Dedifferentiated amniotic fluid mesenchymal stem cell (primary cell): ENCODE measurements around the gene NBPF4.
"Not testable (repeated sequence)": the region's sequence is repeated elsewhere in the genome, so short reads cannot be mapped to it uniquely, and the experiment has no call there.

Experiments used
- DNase-seq: peaks from one replicate; pipeline ENCODE4 v3.0.0-alpha.2; 2016; ENCODE audit errors: extremely low spot score

NBPF4 gene

DNA sequence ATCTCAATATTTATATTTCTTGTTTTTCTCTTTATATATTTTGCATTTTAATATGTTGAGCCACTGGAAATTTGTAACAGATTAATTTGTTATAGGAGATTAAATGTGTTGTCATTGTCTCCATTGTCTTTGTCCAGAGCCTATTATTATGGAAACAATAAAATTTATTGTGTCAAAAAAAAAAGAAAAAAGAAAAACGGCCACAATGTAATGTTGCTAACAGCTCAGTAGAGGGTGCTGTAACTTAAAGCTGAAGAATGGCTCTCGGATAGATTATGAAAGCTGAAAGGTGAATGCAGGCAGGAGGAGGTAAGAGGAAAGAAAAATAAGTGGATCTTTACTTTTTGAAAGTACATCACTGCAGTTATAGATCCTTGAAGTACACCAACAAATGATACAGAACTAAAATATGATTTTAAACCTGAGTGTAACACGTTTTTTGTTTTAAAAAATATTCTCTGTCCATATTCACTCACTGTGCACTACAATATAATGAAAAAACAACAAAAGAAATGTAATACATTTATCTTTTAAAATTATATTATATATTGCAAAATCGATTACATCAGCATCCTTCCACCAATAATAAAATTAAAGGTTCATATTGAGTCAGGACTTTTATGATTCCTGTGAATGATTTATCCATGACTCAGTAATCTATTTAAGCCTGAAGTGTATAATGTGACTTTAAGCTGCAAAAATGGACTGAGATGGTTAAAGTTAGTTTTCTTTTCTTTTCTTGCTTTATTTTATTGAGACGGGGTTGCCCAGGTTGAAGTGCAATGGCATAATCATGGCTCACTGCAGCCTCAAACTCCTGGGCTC is 29.0 kb downstream of the NBPF4 start:
- DNase-seq: not testable (repeated sequence)

DNA sequence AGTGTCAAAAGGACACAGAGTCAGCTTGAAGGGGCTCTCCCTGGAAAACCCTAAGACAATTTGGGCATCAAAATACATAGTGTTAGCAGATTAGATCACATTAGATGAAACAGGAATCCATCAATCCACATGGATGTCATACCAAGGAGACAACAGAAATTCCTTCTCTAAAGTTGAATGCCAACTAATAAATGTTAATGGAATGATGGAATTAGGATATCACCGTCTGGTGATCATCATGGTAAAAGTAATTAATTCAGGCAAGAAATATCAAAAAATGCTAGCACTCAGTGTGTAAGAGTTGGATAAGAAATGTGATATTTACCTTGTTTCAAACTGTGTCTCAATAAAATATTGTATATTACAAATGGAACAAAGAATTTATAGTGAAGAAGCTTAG is 32.9 kb downstream of the NBPF4 start:
- DNase-seq: no peak

DNA sequence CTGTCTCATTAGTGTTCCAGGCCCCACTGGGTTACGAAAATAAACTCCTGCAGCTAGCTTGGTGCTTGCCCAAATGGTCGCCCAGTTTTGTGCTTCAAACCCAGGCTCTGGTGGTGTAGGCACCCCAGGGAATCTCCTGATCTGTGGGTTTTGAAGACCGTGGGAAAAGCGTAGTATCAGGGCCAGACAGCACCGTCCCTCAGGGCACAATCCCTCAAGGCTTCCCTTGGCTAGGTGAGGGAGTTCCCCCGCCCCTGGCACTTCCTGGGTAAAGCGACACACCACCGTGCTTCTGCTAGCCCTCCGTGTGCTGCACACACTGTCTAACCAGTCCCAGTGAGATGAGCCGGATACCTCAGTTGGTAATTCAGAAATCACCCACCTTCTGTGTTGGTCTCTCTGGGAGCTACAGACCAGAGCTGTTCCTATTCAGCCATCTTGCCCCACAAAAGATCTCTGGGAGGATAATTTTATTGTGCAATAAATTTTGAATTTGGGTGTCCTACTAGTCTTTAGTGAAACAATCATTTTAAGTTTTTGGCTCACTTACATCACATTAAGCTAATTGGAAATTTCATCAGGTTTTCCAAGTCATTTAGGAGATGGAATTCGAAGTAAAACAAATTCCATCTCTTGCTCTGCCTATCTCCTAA is 34.3 kb downstream of the NBPF4 start:
- DNase-seq: no peak

DNA sequence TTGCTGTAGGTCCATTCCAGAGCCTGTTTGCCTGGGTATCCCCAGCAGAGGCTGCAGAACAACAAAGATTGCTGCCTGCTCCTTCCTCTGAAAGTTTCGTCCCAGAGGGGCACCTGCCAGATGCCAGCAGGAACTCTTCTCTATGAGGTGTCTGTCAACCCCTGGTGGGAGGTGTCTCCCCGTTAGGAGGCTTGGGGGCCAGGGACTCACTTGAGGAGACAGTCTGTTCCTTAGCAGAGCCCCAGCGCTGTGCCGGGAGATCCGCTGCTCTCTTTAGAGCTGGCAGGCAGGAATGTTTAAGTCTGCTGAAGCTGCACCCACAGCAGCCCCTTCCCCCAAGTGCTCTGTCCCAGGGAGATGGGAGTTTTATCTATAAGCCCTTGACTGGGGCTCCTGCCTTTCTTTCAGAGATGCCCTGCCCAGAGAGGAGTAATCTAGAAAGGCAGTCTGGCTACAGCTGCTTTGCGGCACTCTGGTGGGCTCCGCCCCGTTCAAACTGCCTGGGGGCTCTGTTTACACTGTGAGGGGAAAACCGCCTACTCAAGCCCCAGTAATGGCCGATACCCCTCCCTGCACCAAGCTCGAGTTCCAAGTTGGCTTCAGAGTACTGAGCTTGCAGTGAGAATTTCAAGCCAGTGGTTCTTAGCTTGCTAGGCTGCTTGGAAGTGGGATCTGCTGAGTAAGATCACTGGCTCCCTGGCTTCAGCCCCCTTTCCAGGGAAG is 35.0 kb downstream of the NBPF4 start:
- no peak for DNase-seq

DNA sequence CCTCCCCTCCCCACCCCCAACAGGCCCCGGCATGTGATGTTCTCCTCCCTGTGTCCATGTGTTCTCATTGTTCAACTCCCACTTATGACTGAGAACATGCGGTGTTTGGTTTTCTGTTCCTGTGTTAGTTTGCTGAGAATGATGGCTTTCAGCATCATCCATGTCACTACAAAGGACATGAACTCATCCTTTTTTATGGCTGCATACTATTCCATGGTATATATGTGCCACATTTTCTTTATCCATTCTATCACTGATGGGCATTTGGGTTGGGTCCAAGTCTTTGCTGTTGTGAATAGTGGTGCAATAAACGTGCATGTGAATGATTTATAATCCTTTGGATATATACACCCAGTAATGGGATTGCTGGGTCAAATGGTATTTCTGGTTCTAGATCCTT is 40.3 kb downstream of the NBPF4 start:
- DNase-seq: not testable (repeated sequence)

DNA sequence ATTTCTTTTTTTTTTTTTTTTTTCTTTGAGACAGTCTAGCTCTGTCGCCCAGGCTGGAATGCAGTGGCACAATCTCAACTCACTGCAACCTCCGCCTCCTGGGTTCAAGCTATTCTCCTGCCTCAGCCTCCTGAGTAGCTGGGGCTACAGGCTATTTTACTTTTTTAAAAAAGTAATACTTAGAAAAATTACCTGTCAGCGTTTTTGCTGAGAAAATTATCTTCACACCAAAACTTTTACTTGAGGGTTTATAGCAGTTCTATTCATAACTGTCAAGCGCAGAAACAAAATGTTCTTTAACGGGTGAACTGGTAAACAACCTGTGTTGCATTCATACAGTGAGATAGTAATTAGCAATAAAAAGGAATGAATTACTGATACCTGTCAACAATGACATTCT is 42.2 kb downstream of the NBPF4 start:
- DNase-seq: no peak

DNA sequence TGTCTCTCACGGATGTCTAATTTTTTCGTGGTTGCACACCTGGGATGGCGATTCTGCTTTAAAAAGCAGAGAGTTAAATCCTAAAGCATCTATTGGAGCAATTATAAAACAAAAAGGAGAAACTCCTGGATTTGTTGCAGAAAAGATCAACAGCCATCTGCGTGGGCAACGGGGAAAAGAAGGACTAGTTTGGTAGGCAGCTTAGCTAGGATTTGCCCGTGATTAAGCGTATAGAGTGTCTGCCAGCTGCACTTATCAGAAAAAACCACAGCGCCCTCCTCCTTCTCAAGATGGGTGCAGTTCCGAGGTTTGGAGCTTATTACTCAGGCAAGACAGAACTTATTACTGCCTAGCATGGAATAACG is 43.2 kb downstream of the NBPF4 start:
- DNase-seq: peak; percentile 68

DNA sequence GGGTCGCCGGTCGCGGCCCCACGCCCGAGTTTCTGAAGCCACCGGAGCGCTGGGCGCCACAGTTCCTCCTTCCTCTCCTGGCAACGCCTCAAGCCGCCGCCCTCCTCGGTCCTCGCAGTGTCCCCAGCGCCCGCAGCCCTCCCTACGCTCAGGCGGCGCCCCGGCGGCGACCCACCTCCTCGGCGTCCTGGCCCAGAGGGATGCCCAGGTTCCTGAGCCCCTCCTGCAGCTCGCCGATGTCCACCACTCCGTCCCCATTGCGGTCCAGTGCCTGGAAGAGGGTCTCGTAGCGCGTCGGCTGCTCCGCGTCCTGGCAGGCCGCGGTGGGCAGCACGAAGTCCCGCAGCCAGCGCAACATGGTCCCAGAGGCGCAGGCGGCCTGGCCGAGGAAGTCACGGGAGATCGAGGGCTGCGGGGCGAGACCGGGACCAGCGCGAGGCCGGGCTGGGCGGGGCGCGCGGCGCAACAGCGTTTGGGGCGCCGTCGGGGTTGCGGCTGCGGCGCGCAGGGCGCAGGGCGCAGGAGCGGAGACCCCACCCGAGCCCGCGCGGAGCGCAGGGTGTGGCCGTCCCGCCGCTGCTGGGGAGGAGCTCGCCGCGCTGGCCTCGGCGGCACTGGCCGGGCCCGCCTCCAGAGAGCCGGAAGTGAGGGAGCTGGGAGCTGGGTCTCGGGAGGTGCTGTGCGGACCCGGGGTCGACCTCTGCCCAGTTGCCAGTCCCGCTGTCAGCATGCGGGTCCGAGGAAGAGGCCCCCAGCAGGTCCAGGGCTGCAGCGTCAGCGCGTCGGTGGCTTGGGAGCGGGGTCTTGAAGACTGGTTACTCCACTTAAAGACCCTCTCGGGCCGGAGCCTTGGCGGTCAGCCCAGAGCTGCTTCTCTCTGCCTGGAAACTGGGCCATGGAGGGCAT is 43.8 kb downstream of the NBPF4 start, which contains the start of gene SLC25A24:
SLC25A24 (minus strand) TSS at position 563 of the 906 bp plus-strand sequence; CDS start at position 358, 205 bp downstream.
- DNase-seq: peak; percentile 67

DNA sequence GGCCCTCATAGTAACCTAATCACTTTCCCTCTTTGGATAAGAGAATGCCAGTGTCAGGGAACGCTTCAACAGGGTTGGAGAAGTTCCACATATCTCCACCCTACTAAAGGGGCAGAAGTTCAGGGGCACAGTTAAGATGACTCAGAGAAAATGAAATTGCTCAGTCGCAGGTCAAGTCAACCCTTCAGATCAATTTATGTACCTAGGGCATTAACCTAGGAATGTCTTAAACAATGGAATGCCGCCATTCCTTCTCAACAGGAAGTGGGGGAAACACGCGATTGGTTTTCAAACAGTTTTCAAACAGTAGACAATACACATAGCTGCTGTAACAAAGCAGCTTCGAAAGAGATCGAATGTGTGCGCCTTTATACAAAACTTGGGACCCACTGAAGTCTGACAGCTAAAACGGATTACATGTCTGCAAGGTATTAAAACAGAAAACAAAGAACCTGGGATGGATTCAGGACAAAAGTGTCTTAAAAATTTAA is 44.6 kb downstream of the NBPF4 start:
- DNase-seq: peak; percentile 40

DNA sequence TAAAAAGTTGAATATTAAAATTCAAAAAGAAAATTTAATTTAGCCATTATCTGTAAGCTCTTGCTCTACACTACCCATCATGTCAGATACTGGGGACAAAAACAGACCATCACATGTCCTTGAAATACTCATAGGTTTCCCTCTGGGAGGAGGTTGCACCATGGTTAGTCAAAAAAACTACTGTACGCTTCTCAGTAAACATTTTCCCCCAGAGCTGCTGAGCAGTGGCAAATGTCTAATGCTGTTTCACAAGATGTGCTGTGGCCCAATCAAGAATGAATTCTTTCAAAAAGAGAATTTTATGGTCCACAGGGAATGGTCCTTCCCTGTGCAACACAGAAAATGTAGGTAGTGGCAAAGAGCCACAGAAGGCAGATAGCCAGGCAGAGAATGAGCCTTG is 49.8 kb downstream of the NBPF4 start:
- no peak for DNase-seq

DNA sequence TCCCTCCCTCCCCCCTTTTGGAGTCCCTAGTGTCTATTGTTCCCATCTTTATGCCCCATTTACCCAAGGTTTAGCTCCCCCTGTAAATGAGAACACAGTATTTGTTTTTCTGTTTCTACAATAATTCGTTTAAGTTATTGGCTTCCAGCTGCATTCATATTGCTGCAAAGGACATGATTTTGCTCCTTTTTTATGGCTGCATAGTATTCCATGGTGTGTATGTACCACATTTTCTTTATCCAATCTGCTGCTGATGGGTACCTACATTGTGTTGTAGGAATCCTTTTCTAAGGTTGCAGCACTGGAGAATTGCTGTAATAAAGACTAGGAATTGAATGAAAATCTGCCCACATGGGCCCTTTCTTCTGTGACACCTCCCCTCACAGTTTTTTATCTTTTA is 50.5 kb downstream of the NBPF4 start:
- no peak for DNase-seq

DNA sequence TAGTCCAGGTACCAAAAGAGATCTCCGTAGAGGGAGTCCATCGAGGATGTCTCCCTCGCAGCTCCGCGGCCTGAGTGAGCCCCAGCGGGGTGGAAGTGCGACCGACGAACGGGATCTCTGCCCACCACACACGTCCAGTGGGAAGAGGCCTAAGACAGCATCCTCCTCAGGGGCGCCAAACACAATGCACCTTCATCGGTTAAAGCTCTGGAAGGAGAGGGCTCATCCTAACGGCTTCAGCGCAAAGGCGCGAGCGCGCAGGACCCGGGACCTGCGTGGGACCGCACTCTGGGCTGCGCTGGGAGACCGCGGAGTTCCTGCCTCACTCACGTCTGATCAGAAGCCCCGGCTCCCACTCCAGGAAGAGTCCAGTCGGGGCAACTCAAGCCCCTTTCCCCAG is 51.3 kb downstream of the NBPF4 start:
- DNase-seq: no peak

DNA sequence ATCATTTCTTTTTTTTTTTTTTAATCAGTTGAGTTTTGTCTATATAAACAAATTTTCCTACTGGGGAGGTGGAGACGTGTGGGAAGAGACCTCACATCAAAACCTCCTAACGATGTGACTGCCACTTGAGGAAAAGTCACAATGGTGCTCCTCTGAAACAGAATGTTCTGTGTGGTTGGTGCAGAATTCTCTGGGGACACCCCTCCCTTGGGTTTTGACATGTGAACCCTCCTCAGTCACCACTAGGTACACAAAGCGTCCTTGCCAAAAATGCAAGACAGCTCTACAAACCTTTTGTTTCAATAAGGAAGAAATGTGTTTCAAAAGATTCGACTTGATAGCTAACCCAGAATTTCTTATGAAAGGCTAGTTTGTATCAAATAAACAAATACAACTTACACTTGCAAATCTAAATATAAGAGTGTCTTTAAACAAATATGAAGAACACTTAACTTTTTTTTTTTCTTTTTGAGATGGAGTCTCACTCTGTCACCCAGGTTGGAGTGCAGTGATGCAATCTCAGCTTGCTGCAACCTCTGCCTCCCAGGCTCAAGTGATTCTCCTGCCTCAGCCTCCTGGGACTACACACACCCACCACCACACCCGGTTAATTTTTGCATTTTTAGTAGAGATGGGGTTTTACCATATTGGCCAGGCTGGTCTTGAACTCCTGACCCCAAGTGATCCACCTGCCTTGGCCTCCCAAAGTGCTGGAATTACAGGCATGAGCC is 53.0 kb downstream of the NBPF4 start:
- DNase-seq: no peak

DNA sequence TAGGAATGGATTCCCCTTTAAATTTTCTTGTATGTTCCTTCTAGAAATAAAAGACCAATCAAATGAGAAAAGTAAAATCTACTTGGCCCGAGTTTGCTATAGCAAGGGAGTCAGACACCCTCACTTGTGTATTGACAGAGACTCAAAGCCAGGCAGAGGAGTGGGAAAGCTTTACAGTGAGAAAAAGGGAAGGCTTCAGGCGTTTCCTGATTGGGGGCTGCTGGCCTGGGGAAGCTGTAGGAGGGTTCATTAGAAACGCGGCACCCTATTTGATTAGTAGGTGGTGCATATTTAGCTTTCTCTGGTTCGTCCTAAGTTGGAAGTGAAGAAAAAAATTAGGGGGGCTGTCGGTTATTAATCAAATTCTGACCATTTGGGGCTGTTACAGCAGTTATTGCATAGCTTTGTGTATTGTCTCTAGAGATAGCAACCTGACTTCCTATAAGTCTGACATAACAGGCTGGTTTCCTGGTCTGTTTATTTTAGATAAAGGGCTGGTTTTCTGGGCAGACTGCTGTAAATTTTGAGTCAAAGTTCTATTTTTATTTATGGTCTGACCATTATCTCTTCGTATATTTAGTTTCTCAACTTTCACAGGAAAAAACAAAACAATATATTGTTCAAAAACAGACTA is 53.8 kb downstream of the NBPF4 start:
- DNase-seq: no peak

DNA sequence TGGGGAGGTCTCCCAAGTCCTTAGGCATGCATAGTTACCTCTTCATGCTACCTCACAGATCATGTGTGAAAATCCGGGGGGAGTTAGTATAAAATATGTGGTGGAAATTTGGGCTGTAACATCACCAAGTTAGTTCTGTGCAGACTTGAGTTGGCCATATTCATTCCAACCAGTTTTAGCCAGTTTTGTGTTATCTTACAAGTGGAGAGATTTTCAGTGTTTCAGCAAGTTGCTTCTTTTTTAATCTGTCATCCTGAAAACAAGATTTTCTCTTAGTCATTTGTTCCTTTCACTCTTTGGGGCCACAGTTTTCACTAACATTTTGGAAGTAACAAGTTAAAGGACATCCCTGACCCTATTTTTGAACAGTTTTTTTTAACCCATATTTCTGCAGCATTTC is 55.1 kb downstream of the NBPF4 start:
- no peak for DNase-seq

DNA sequence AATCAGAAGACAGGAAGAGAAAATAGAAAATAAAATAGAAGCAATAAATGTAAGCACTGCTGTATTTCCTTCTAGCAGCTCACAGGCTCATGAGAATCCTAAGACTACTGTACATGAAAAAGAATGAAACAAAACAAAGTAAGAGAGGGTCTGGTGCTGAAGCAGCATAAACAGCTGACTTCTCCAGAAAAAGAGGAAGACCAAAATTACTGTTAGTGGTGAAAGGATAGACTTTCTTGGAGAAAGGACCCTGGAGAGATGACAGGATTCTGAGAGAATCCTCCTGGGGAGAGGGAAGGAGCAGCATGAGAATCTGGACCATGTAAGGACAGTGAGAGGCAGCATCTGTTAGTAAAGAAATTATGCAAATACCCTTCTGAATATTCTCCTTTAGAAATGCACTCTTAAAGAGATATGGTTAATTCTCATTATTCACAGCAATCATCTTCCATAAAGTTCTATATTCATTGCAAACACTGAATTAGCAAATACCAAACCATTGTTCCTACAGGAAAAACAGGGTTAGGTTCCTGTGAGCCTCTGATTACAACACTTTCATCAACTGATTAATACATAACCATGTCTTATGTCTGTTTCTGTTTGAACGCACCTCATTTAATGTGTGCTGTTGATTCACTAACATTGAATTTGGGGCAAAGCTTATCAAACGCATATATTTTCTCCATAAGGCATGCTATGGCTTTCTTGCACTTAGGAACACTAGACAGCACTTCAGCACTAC is 60.7 kb downstream of the NBPF4 start:
- DNase-seq: no peak

DNA sequence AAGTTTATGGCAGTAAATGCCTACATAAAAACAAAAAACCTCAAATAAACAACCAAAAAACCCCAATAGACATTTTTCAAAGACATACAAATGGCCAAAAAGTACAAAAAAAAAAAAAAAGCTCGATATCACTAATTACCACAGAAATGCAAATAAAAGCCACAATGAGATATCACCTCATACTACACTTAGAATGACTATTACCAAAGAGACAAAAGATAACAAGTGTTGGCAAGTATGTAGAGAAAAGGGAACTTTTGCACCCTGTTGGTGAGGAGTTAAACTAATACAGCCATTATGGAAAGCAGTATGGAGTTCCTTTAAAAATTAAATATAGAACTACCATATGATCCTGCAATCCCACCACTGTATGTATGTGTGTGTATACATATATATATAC is 64.9 kb downstream of the NBPF4 start:
- DNase-seq: no peak
